Keratinocyte (primary cell): ENCODE data around the gene BARX1. TPM values are rescaled to one million over a fixed set of nuclear protein-coding genes. Genes with fewer than 3 reads are reported as not detected.

Experiments
- DNase-seq: peaks from one replicate; pipeline ENCODE4 v3.0.0-alpha.2; 2011; ENCODE audit warnings: low read depth, missing footprints, low spot score
- FAIRE-seq: peaks from 2 replicates; lab custom pipeline; 2011; peaks lifted over from hg19 to GRCh38; lab: Jason Lieb, UNC
- H2AFZ ChIP-seq: 2 replicates; pipeline ENCODE4 v1.6.0; 2012; ENCODE audit warnings: low read length, control low read depth, inconsistent platforms; ENCODE audit not compliant: control insufficient read depth
- H3K27ac ChIP-seq: 2 replicates; pipeline ENCODE4 v1.5.1; 2011; ENCODE audit warnings: low read length; ENCODE audit not compliant: control insufficient read depth, insufficient read depth
- H3K27me3 ChIP-seq: 3 replicates; pipeline ENCODE4 v1.6.0; 2011; ENCODE audit warnings: low read length; ENCODE audit not compliant: control insufficient read depth, insufficient read depth; ENCODE audit errors: extremely low read depth
- H3K36me3 ChIP-seq, 2 experiments: 2 replicates in 1 of 2; 3 replicates in 1 of 2; pipeline ENCODE4 v1.5.1; 2011; ENCODE audit warnings: low read length in 2 of 2, mild to moderate bottlenecking in 1 of 2; ENCODE audit not compliant: control insufficient read depth in 2 of 2, insufficient read depth in 2 of 2; ENCODE audit errors: extremely low read depth in 1 of 2
- H3K4me1 ChIP-seq: 3 replicates; pipeline ENCODE4 v1.5.1; 2011; ENCODE audit warnings: low read length; ENCODE audit not compliant: control insufficient read depth, insufficient read depth; ENCODE audit errors: extremely low read depth
- H3K4me2 ChIP-seq: 3 replicates; pipeline ENCODE4 v1.6.0; 2011; ENCODE audit warnings: low read depth, low read length; ENCODE audit not compliant: control insufficient read depth, insufficient read depth; ENCODE audit errors: extremely low read depth
- H3K4me3 ChIP-seq, 3 experiments: fragments of 200-600 bp in 1 of 3; sonication (generic) in 1 of 3; 2 replicates in 2 of 3; 3 replicates in 1 of 3; pipeline ENCODE4 v1.5.1; 2011 to 2016; ENCODE audit warnings: low read length in 3 of 3, mild to moderate bottlenecking in 3 of 3, control low read depth in 2 of 3, inconsistent platforms in 1 of 3, low read depth in 1 of 3, mixed read lengths in 1 of 3, mixed run types in 1 of 3, moderate library complexity in 1 of 3; ENCODE audit not compliant: control insufficient read depth in 2 of 3, insufficient read depth in 2 of 3; ENCODE audit errors: extremely low read depth in 1 of 3
- H3K79me2 ChIP-seq: 2 replicates; pipeline ENCODE4 v1.6.0; 2012; ENCODE audit warnings: low read length; ENCODE audit not compliant: control insufficient read depth, insufficient read depth
- H3K9ac ChIP-seq: 3 replicates; pipeline ENCODE4 v1.6.0; 2011; ENCODE audit warnings: low read length; ENCODE audit not compliant: control insufficient read depth, insufficient read depth; ENCODE audit errors: extremely low read depth
- H3K9me1 ChIP-seq: 3 replicates; pipeline ENCODE4 v1.6.0; 2011; ENCODE audit warnings: low read length; ENCODE audit not compliant: control insufficient read depth, insufficient read depth; ENCODE audit errors: extremely low read depth
- H3K9me3 ChIP-seq: 2 replicates; pipeline ENCODE4 v1.5.1; 2012; ENCODE audit warnings: low read depth, low read length; ENCODE audit not compliant: control insufficient read depth
- H4K20me1 ChIP-seq: 3 replicates; pipeline ENCODE4 v1.6.0; 2011; ENCODE audit warnings: low read length; ENCODE audit not compliant: control insufficient read depth, insufficient read depth; ENCODE audit errors: extremely low read depth
- CTCF ChIP-seq, 3 experiments: IDR thresholded peaks in 1 of 3; conservative IDR thresholded peaks in 1 of 3; optimal IDR thresholded peaks in 1 of 3; 2 replicates in 2 of 3; 3 replicates in 1 of 3; pipeline versions ENCODE3 to v1.5.1; 2011; ENCODE audit warnings: low read length in 3 of 3, mild to moderate bottlenecking in 3 of 3, moderate library complexity in 2 of 3, control low read depth in 1 of 3, inconsistent platforms in 1 of 3; ENCODE audit not compliant: insufficient read depth in 2 of 3; ENCODE audit errors: extremely low read depth in 1 of 3
- EZH2 ChIP-seq: IDR thresholded peaks from one replicate; pipeline ENCODE4 v1.6.1; 2012; ENCODE audit warnings: inconsistent platforms, mild to moderate bottlenecking, low read length, moderate library complexity
- dilution Hi-C: fragments of 300-500 bp; cut with MboI; formaldehyde crosslinking; loops from one replicate; pipeline ENCODE4 v1.7.0; 2020; ENCODE audit warnings: low sequenced_read_pairs; ENCODE audit not compliant: extremely low pct_ligation_motif_present
- polyA plus RNA-seq, 5 experiments: library from polyadenylated mRNA; depleted of rRNA in 3 of 5; stranded (reverse) in 3 of 5; stranded (forward) in 1 of 5; unstranded in 1 of 5; fragments of >200 nt; gene quantifications; 1 replicate in 1 of 5; 2 replicates in 3 of 5; 3 replicates in 1 of 5; pipeline versions ENCODE4 v1.2.1 to v1.2.3, GENCODE V29; 2011 to 2012; ENCODE audit warnings: missing spikeins in 2 of 5, low read depth in 1 of 5, low replicate concordance in 1 of 5

BARX1 gene
- polyA plus RNA-seq, 1 donor (not counting 4 experiments of a cell fraction or from before 2014, with no cell fraction given), result not detected

GRCh38 chr9:93960971-93961841 lies 6.1 kb upstream of the BARX1 start:
- Histone ChIP-seq H3K9ac (no peak overlapping the region), H2AFZ (no peak overlapping the region), H3K4me2 (no peak overlapping the region), H3K4me1 (no peaks in the 10 kb centered on the region), H3K36me3 (no peaks in the 10 kb centered on the region), H3K27ac (no peak overlapping the region), H3K4me3 (no peak overlapping the region), H3K27me3 (peaks cover 68% of the 10 kb centered on the region), H4K20me1 (no peaks in the 10 kb centered on the region), H3K9me3 (no peaks in the 10 kb centered on the region), H3K9me1 (no peaks in the 10 kb centered on the region), H3K79me2 (no peaks in the 10 kb centered on the region)
- FAIRE-seq (no peak), DNase-seq (no peak)
- TF ChIP-seq EZH2 (no peak), CTCF (optimal IDR thresholded peaks at IDR 0.05 in 1 of 3, IDR thresholded peaks at IDR 0.05 in 1 of 3, conservative IDR thresholded peaks at IDR 0.05 in 1 of 3; ENCODE audit: extremely low read depth in 1 of 3, insufficient read depth in 2 of 3, low read length in 3 of 3) (no peak)
- dilution Hi-C loops, result no loop called here

GRCh38 chr9:93960221-93960970 lies 5.2 kb upstream of the BARX1 start:
- Histone ChIP-seq H3K27me3 (peaks cover 73% of the 10 kb centered on the region), H3K9me1 (no peaks in the 10 kb centered on the region), H3K79me2 (no peaks in the 10 kb centered on the region), H3K9me3 (no peaks in the 10 kb centered on the region), H3K4me3 (no peak overlapping the region), H2AFZ (no peak overlapping the region), H4K20me1 (no peaks in the 10 kb centered on the region), H3K9ac (no peak overlapping the region), H3K4me2 (no peak overlapping the region), H3K36me3 (no peaks in the 10 kb centered on the region), H3K27ac (no peak overlapping the region), H3K4me1 (no peaks in the 10 kb centered on the region)
- FAIRE-seq (no peak), DNase-seq (no peak)
- TF ChIP-seq EZH2 (peak; percentile 74), CTCF (optimal IDR thresholded peaks at IDR 0.05 in 1 of 3, IDR thresholded peaks at IDR 0.05 in 1 of 3, conservative IDR thresholded peaks at IDR 0.05 in 1 of 3; ENCODE audit: extremely low read depth in 1 of 3, insufficient read depth in 2 of 3, low read length in 3 of 3) (no peak)
- dilution Hi-C loops, result no loop called here
